Fibroblast of villous mesenchyme (primary cell): ENCODE data around the gene UBE2N. TPM values are rescaled to one million over a fixed set of nuclear protein-coding genes. Genes with fewer than 3 reads are reported as not detected.

Experiments used
- DNase-seq: peaks from one replicate; pipeline ENCODE4 v3.0.0-alpha.2; 2010; ENCODE audit warnings: low read depth
- H3K4me3 ChIP-seq: 2 replicates; pipeline ENCODE4 v1.5.1; 2011; ENCODE audit warnings: low read depth, mild to moderate bottlenecking, low read length
- CTCF ChIP-seq: IDR thresholded peaks from 2 replicates; pipeline ENCODE4 v1.5.1; 2012; ENCODE audit warnings: low read depth, mild to moderate bottlenecking, low read length; ENCODE audit not compliant: insufficient read depth
- total RNA-seq: library from RNA; depleted of rRNA; stranded (reverse); fragments of >200 nt; gene quantifications from 2 replicates; pipeline ENCODE4 v1.2.3, GENCODE V29; 2012

Gene UBE2N
- 91.8 and 104 TPM in 2 replicates for total RNA-seq

- no peak for TF ChIP-seq CTCF
- peak; percentile 95 for DNase-seq
- H3K4me3 ChIP-seq = peak within 1 kb of the TSS; percentile 78
These were observed at the start of gene UBE2N for GRCh38 chr12:93441617-93442410. UBE2N (minus strand) TSS chr12:93441947; CDS start chr12:93441884, 63 bp downstream.

- no peak for TF ChIP-seq CTCF
- DNase-seq = peak; percentile 71
- H3K4me3 ChIP-seq = no peak overlapping the region
These were observed 42.7 kb upstream of the UBE2N start for GRCh38 chr12:93484315-93484981.

- TF ChIP-seq CTCF = no peak
- no peak for DNase-seq
- no peak overlapping the region for H3K4me3 ChIP-seq
These were observed 41.5 kb upstream of the UBE2N start for GRCh38 chr12:93483151-93483807.

- DNase-seq = no peak
- no peak overlapping the region for H3K4me3 ChIP-seq
- no peak for TF ChIP-seq CTCF
These were observed 41.0 kb upstream of the UBE2N start for GRCh38 chr12:93482721-93483120.

- H3K4me3 ChIP-seq = no peak overlapping the region
- no peak for TF ChIP-seq CTCF
- peak; percentile 21 for DNase-seq
These were observed 34.8 kb upstream of the UBE2N start for GRCh38 chr12:93476555-93476954.

- no peak for DNase-seq
- TF ChIP-seq CTCF = no peak
- H3K4me3 ChIP-seq = no peak overlapping the region
These were observed 27.6 kb upstream of the UBE2N start for GRCh38 chr12:93469386-93469785.
